A204.1 (cell line): ENCODE measurements around the gene LUC7L2.
"Not testable (repeated sequence)": the region's sequence is repeated elsewhere in the genome, so short reads cannot be mapped to it uniquely, and the experiment has no call there.

Experiments used
- FAIRE-seq: peaks from 2 replicates; lab custom pipeline; 2012; peaks lifted over from hg19 to GRCh38; lab: Jason Lieb, UNC

The LUC7L2 gene

GRCh38 chr7:139359366-139360209 lies at the start of gene LUC7L2:
Gene LUC7L2, plus strand, starts transcription at chr7:139359894. Its CDS starts 368 bp downstream, at chr7:139360262.
- FAIRE-seq = peak; percentile 93

GRCh38 chr7:139317939-139318505 lies 41.7 kb upstream of the LUC7L2 start:
- no peak for FAIRE-seq

GRCh38 chr7:139321071-139321745 lies 38.5 kb upstream of the LUC7L2 start:
- FAIRE-seq = no peak

GRCh38 chr7:139324709-139325108 lies 35.0 kb upstream of the LUC7L2 start:
- FAIRE-seq = not testable (repeated sequence)

- no peak for FAIRE-seq
Observed at GRCh38 chr7:139328375-139328774, 31.3 kb upstream of the LUC7L2 start.

- no peak for FAIRE-seq
Observed at GRCh38 chr7:139329119-139329518, 30.6 kb upstream of the LUC7L2 start.

GRCh38 chr7:139330333-139331030 lies 29.2 kb upstream of the LUC7L2 start:
- FAIRE-seq = no peak

GRCh38 chr7:139332697-139333359 lies 26.9 kb upstream of the LUC7L2 start:
- no peak for FAIRE-seq

GRCh38 chr7:139333443-139333842 lies 26.3 kb upstream of the LUC7L2 start:
- not testable (repeated sequence) for FAIRE-seq

- no peak for FAIRE-seq
Observed at GRCh38 chr7:139334399-139335150, 25.1 kb upstream of the LUC7L2 start.

GRCh38 chr7:139339025-139339424 lies 20.7 kb upstream of the LUC7L2 start:
- no peak for FAIRE-seq

GRCh38 chr7:139339698-139340036 lies 20.0 kb upstream of the LUC7L2 start:
- no peak for FAIRE-seq

- peak; percentile 97 for FAIRE-seq
Observed at GRCh38 chr7:139340037-139340807, 19.5 kb upstream of the LUC7L2 start.

- FAIRE-seq = no peak
Observed at GRCh38 chr7:139340808-139341057, 19.0 kb upstream of the LUC7L2 start.

GRCh38 chr7:139341058-139341775 lies 18.5 kb upstream of the LUC7L2 start, which contains the start of gene FMC1:
Gene FMC1, plus strand, starts transcription at chr7:139341337. Its CDS starts 48 bp downstream, at chr7:139341385.
- peak; percentile 96 for FAIRE-seq

- no peak for FAIRE-seq
Observed at GRCh38 chr7:139341776-139342226, 17.9 kb upstream of the LUC7L2 start.

GRCh38 chr7:139345042-139345441 lies 14.7 kb upstream of the LUC7L2 start:
- FAIRE-seq = no peak

- no peak for FAIRE-seq
Observed at GRCh38 chr7:139351027-139351426, 8.7 kb upstream of the LUC7L2 start.

GRCh38 chr7:139354729-139355128 lies 5.0 kb upstream of the LUC7L2 start:
- no peak for FAIRE-seq

GRCh38 chr7:139355320-139355719 lies 4.4 kb upstream of the LUC7L2 start:
- no peak for FAIRE-seq
